ENCODE results near the gene CNTNAP2. TPM values are rescaled to one million over a fixed set of nuclear protein-coding genes. Genes with fewer than 3 reads are reported as not detected.

Gene CNTNAP2
- total and polyA plus RNA-seq, 2 of the 8 experiments (the other 6 are each of a cell fraction or from before 2014, with no cell fraction given), result 27.9 to 71.0 TPM

DNA sequence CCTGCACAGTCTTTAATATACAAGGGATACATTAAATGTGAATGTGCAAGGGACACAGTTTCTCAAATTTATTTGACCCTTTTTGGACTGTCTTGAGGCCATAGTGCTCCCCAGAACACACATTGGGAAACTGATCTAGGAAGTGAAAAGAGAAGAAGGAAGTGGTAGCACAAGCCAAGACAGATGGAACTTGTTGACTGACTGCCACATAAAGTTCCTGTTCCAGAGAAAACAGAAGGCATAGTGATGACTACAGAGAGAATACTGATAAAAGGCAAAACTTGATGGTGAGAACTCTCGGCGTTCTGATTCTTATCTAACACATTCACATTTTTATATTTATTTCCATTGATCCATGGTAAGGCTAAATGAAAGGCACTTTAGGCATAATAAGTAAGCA lies 1216.4 kb downstream of the CNTNAP2 start:
- Histone ChIP-seq H2BK120ac (replicated peaks; ENCODE audit: low read depth, low read length) (no peak overlapping the region), H3K9me3 (ENCODE audit: insufficient read depth in 2 of 2, low read depth in 1 of 2, low read length in 1 of 2) (no peaks in the 10 kb centered on the region), H3K23ac (ENCODE audit: insufficient read length) (no peak overlapping the region), H3K4ac (replicated peaks; ENCODE audit: insufficient read length, low read depth, low read length) (no peak overlapping the region), H4K8ac (ENCODE audit: extremely low read depth, insufficient read depth, low read length) (no peak overlapping the region), H3K4me2 (ENCODE audit: insufficient read depth in 1 of 2, low read depth in 2 of 2, low read length in 2 of 2) (no peak overlapping the region), H3K4me3 (ENCODE audit: extremely low read depth in 1 of 4, insufficient read depth in 2 of 4, low read depth in 3 of 4, low read length in 4 of 4) (no peak overlapping the region), H2BK20ac (ENCODE audit: low read length) (no peak overlapping the region), H3K79me1 (ENCODE audit: low read depth, low read length) (no peaks in the 10 kb centered on the region), H2BK5ac (ENCODE audit: low read depth, low read length) (no peak overlapping the region), H3K79me2 (ENCODE audit: control insufficient read depth in 1 of 2, insufficient read depth in 2 of 2, low read length in 2 of 2) (no peaks in the 10 kb centered on the region), H3K23me2 (ENCODE audit: low read depth, low read length) (no peaks in the 10 kb centered on the region), H2AFZ (ENCODE audit: low read length) (no peak overlapping the region), H3K14ac (ENCODE audit: insufficient read length) (no peak overlapping the region), H4K91ac (replicated peaks; ENCODE audit: insufficient read length, low read length) (no peak overlapping the region), H3K56ac (replicated peaks; ENCODE audit: insufficient read length, low read depth, low read length) (no peak overlapping the region), H3K27me3 (replicated peaks in 1 of 4; ENCODE audit: control insufficient read depth in 3 of 4, extremely low read depth in 1 of 4, insufficient read depth in 3 of 4, low read length in 3 of 4) (no peaks in the 10 kb centered on the region), H3K36me3 (ENCODE audit: control insufficient read depth in 2 of 4, insufficient read depth in 4 of 4, low read length in 3 of 4) (no peaks in the 10 kb centered on the region), H2BK12ac (ENCODE audit: low read depth, low read length) (no peak overlapping the region), H4K5ac (ENCODE audit: insufficient read length, low read depth, low read length) (no peak overlapping the region), H2BK15ac (ENCODE audit: low read length) (no peak overlapping the region), H3K4me1 (replicated peaks in 1 of 4; ENCODE audit: control insufficient read depth in 3 of 4, insufficient read depth in 4 of 4, low read length in 3 of 4) (no peaks in the 10 kb centered on the region), H4K20me1 (replicated peaks in 1 of 2; ENCODE audit: control insufficient read depth in 1 of 2, insufficient read depth in 2 of 2, low read length in 2 of 2) (no peaks in the 10 kb centered on the region), H3K18ac (ENCODE audit: extremely low read depth, low read length) (no peak overlapping the region), H2AK5ac (ENCODE audit: low read depth, low read length) (no peak overlapping the region), H3K27ac (ENCODE audit: low read depth, low read length) (no peak overlapping the region), H3K9ac (replicated peaks in 1 of 4; ENCODE audit: extremely low read depth in 1 of 4, low read depth in 3 of 4, low read length in 3 of 4) (no peak overlapping the region)
- no peak for DNase-seq (ENCODE audit: low read depth in 1 of 2, low spot score in 2 of 2)
- no peak for FAIRE-seq
- POLR2A ChIA-PET (ENCODE audit: partially characterized antibody), result no interaction called here
- CTCF ChIA-PET (ENCODE audit: partially characterized antibody), result interaction anchor here (0.8 kb wide), 1 partner anchor 28 kb away, joined by 3 read pairs; no protein-coding TSS in a partner anchor
- 66% methylated on average over 2 of the region's 2 CpGs; no CpG with 5 or more reads in 1 of the 2 experiments for WGBS, 2 experiments (ENCODE audit: extremely low coverage in 1 of 2, insufficient coverage in 1 of 2, insufficient read length in 1 of 2, insufficient replicate concordance in 2 of 2, low coverage in 1 of 2, low lambda C conversion rate in 2 of 2, missing lambda C conversion rate in 1 of 2)
- TF ChIP-seq RXRA (IDR thresholded peaks at IDR 0.05; ENCODE audit: insufficient read depth, low read depth, low read length) (no peak), SP2 (IDR thresholded peaks at IDR 0.05; ENCODE audit: low read length) (no peak), TEAD4 (IDR thresholded peaks at IDR 0.05; ENCODE audit: low read depth, low read length) (no peak), SIRT6 (IDR thresholded peaks at IDR 0.05; ENCODE audit: low read length) (no peak), BACH1 (IDR thresholded peaks at IDR 0.05; ENCODE audit: low read length) (no peak), SIX5 (IDR thresholded peaks at IDR 0.05; ENCODE audit: low read depth, low read length) (no peak), CHD1 (IDR thresholded peaks at IDR 0.05; ENCODE audit: low read depth, low read length) (no peak), SP1 (IDR thresholded peaks at IDR 0.05; ENCODE audit: low read depth, low read length) (no peak), KDM5A (IDR thresholded peaks at IDR 0.05; ENCODE audit: low read length) (no peak), TAF1 (IDR thresholded peaks at IDR 0.05; ENCODE audit: low read depth, low read length) (no peak), CBX8 (IDR thresholded peaks at IDR 0.05; ENCODE audit: borderline replicate concordance, low read depth, low read length) (no peak), NRF1 (IDR thresholded peaks at IDR 0.05; ENCODE audit: low read depth, low read length) (no peak), SUZ12 (IDR thresholded peaks at IDR 0.05; ENCODE audit: low read length) (no peak)
- TF ChIP-seq, protein P1, sequence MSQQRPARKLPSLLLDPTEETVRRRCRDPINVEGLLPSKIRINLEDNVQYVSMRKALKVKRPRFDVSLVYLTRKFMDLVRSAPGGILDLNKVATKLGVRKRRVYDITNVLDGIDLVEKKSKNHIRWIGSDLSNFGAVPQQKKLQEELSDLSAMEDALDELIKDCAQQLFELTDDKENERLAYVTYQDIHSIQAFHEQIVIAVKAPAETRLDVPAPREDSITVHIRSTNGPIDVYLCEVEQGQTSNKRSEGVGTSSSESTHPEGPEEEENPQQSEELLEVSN (IDR thresholded peaks at IDR 0.05), result no peak
